CD4-positive, alpha-beta T cell treated with Interleukin-2 at 100 ng/mL for 4 hours (primary cell): ENCODE data around the gene NUDT3.
"Not testable (repeated sequence)": the region's sequence is repeated elsewhere in the genome, so short reads cannot be mapped to it uniquely, and the experiment has no call there.

Source experiments
- DNase-seq: peaks from one replicate; pipeline ENCODE4 v3.0.0-alpha.2; 2020; ENCODE audit warnings: low spot score

Gene NUDT3

GRCh38 chr6:34343806-34344205 lies 48.7 kb downstream of the NUDT3 start:
- no peak for DNase-seq

GRCh38 chr6:34342247-34342646 lies 50.2 kb downstream of the NUDT3 start:
- no peak for DNase-seq

- DNase-seq, result no peak
Measured at GRCh38 chr6:34341481-34341971, 50.9 kb downstream of the NUDT3 start.

- DNase-seq, result no peak
Measured at GRCh38 chr6:34340906-34341480, 51.5 kb downstream of the NUDT3 start.

- no peak for DNase-seq
Measured at GRCh38 chr6:34340394-34340793, 52.1 kb downstream of the NUDT3 start.

- DNase-seq, result no peak
Measured at GRCh38 chr6:34339971-34340370, 52.5 kb downstream of the NUDT3 start.

- no peak for DNase-seq
Measured at GRCh38 chr6:34339432-34339831, 53.0 kb downstream of the NUDT3 start.

GRCh38 chr6:34338811-34339210 lies 53.7 kb downstream of the NUDT3 start:
- DNase-seq, result no peak

- DNase-seq, result no peak
Measured at GRCh38 chr6:34338377-34338776, 54.1 kb downstream of the NUDT3 start.

- DNase-seq, result no peak
Measured at GRCh38 chr6:34334796-34335416, 57.6 kb downstream of the NUDT3 start.

GRCh38 chr6:34333858-34334257 lies 58.6 kb downstream of the NUDT3 start:
- no peak for DNase-seq

GRCh38 chr6:34332251-34333198 lies 59.9 kb downstream of the NUDT3 start:
- no peak for DNase-seq

- no peak for DNase-seq
Measured at GRCh38 chr6:34331371-34332050, 61.0 kb downstream of the NUDT3 start.

- DNase-seq, result not testable (repeated sequence)
Measured at GRCh38 chr6:34329814-34330213, 62.7 kb downstream of the NUDT3 start.

GRCh38 chr6:34328969-34329368 lies 63.5 kb downstream of the NUDT3 start:
- DNase-seq, result no peak

- DNase-seq, result not testable (repeated sequence)
Measured at GRCh38 chr6:34327313-34328205, 64.9 kb downstream of the NUDT3 start.

GRCh38 chr6:34325633-34326032 lies 66.8 kb downstream of the NUDT3 start:
- no peak for DNase-seq

GRCh38 chr6:34324738-34325444 lies 67.6 kb downstream of the NUDT3 start:
- no peak for DNase-seq

- not testable (repeated sequence) for DNase-seq
Measured at GRCh38 chr6:34324221-34324620, 68.2 kb downstream of the NUDT3 start.

GRCh38 chr6:34323300-34323699 lies 69.2 kb downstream of the NUDT3 start:
- DNase-seq, result no peak

GRCh38 chr6:34322732-34323131 lies 69.7 kb downstream of the NUDT3 start:
- DNase-seq, result no peak
